ENCODE measurements around the gene CALM1.

DNA sequence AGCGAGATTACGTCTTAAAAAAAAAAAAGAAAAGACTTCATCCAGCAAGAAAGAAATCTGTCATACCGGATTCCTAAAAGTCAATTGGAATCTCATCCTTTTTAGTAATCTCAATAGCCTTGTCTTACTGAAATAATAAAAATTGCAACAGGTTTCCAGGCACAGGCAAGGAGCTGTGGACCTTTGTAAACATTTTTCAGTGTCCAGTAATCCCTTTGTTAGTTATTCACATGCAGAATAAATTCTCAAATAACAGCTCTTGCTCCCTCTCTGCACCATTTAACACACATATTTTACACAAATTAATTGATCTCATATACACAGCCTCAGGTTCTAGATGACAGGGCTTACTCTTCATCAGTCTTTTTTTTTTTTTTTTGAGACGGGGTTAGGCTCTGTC is 22.0 kb upstream of the CALM1 start:
- TF ChIP-seq, protein P1, sequence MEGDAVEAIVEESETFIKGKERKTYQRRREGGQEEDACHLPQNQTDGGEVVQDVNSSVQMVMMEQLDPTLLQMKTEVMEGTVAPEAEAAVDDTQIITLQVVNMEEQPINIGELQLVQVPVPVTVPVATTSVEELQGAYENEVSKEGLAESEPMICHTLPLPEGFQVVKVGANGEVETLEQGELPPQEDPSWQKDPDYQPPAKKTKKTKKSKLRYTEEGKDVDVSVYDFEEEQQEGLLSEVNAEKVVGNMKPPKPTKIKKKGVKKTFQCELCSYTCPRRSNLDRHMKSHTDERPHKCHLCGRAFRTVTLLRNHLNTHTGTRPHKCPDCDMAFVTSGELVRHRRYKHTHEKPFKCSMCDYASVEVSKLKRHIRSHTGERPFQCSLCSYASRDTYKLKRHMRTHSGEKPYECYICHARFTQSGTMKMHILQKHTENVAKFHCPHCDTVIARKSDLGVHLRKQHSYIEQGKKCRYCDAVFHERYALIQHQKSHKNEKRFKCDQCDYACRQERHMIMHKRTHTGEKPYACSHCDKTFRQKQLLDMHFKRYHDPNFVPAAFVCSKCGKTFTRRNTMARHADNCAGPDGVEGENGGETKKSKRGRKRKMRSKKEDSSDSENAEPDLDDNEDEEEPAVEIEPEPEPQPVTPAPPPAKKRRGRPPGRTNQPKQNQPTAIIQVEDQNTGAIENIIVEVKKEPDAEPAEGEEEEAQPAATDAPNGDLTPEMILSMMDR (IDR thresholded peaks at IDR 0.05) = no peak
- no peak for TF ChIP-seq POLR2A (IDR thresholded peaks at IDR 0.05)
